ENCODE data around the gene BATF3.

DNA sequence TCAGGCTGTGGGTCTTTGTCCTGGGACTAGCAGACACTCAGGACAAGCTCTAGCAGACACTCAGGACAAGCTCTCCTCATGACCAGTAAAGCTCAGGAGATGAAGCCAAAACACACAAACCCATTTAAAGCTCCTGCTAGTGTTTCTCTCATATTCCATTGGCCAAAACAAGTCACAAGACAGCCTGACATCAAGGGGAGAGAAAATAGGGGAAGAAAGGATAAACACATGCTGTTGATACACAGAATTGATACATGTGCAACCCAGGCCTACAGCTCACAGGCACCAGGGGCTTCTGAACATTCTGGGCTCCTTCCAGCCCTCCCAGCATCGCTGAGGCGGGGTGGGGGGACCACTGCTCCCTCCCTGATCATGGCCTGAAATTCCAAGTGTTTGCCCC lies 55.8 kb downstream of the BATF3 start:
- TF ChIP-seq, protein P1, sequence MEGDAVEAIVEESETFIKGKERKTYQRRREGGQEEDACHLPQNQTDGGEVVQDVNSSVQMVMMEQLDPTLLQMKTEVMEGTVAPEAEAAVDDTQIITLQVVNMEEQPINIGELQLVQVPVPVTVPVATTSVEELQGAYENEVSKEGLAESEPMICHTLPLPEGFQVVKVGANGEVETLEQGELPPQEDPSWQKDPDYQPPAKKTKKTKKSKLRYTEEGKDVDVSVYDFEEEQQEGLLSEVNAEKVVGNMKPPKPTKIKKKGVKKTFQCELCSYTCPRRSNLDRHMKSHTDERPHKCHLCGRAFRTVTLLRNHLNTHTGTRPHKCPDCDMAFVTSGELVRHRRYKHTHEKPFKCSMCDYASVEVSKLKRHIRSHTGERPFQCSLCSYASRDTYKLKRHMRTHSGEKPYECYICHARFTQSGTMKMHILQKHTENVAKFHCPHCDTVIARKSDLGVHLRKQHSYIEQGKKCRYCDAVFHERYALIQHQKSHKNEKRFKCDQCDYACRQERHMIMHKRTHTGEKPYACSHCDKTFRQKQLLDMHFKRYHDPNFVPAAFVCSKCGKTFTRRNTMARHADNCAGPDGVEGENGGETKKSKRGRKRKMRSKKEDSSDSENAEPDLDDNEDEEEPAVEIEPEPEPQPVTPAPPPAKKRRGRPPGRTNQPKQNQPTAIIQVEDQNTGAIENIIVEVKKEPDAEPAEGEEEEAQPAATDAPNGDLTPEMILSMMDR (IDR thresholded peaks at IDR 0.05; ENCODE audit: borderline replicate concordance, extremely low read depth, low read length, poor library complexity, severe bottlenecking), result no peak
- TF ChIP-seq EZH2 (IDR thresholded peaks at IDR 0.05; ENCODE audit: borderline replicate concordance, low read depth, low read length, severe bottlenecking), result no peak

All from DND-41 (cell line).